Globus pallidus (tissue), 1 donor: Measurements from ENCODE around the gene KCTD17.

Experiments
- DNase-seq: peaks from one replicate; pipeline ENCODE4 v3.0.0-alpha.2; 2015; ENCODE audit warnings: low spot score

The KCTD17 gene

GRCh38 chr22:37043209-37043827, 8.2 kb upstream of the KCTD17 start:
- no peak for DNase-seq

DNA sequence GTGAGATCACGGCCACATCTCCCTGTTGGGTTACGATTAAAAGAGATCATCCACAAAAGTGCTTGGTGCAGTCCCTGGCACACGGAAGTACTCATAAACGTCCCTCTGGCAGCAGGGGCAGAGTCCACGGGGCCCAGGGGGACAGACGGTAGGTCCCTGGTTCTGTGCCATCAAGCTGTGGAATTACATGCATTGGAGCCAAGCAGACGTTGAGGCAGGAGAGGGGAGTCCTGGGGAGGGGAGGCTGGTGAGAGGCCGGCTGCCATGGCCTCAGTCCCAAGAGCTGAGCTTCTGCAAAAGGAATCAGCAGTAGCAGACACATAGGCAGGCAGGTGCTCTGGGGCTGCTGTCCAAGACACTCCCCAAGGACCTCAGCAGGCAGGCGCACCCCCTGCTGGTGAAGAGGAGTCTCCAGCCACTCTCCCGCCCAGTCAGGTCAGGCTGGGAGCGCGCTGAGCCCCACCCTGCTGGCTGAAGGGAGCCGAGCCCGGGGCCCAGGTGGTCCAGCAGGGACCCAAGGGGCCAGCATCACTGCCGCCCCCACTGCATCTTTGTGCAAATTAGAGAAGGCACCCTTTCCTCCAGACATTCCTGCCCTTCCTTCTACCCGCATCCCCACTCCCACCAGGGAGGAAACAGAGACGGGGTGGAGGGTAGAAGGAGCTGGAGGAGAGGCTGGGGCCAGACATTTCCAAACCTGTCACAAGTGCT, 7.6 kb upstream of the KCTD17 start:
- no peak for DNase-seq

GRCh38 chr22:37044634-37045625, 6.6 kb upstream of the KCTD17 start:
- DNase-seq, result no peak

DNA sequence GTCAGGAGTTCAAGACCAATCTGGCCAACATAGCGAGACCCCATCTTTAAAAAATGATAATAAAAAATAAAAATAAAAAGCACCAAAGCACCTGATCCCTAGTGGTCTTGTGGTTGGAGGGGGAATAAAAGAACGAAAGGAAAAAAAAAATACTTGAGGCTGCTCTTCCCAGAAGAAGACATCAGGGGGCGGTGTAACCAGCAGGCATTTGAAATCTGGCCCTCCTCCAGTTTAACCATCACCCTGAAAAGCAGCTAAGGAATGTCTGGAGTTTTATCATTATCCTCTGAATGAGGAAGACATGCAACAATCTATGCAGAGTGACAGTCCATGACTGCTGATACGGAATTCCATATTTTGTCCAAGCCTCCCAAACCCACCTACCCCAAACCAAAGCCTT, 5.6 kb upstream of the KCTD17 start:
- DNase-seq, result no peak

DNA sequence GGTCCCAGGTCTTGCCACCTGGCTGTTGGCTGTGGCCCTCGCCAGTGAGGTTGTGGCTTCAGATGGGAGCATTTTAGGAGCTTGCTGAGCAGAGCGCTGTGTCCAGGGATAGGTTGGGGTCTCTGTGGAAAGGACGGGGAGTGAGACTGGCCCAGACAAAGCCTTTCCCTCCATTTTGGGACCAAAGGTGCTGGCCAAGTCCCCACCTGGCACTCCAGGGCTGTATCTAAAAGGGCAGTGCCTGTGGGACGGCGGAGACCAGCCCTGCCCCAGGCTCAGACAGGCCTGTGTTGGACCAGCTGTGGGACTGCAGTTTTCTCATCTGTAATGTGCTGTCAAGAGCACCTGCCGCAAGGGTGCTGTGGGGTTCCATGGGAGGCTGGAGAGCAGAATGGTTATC, 5.0 kb upstream of the KCTD17 start:
- DNase-seq, result no peak

GRCh38 chr22:37047006-37047405, 4.5 kb upstream of the KCTD17 start:
- no peak for DNase-seq

DNA sequence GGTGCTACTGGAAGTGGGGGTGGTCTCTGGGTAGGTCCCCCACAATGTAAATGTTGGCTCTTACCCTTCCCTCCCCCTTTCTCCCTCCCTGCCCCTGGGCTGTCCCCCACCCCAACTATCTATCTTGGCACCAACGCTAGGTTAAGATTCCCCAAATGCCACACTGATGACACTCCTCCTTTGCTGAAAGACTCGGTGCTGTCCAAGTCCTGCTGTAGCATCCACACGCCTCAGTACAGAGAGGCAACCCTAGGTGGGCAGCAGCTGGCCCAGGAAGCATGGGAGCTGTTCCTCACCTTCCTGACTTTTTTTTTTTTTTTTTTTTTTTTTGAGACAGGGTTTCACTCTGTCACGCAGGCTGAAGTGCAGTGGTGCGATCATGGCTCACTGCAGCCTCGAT, 3.4 kb upstream of the KCTD17 start:
- DNase-seq, result no peak

DNA sequence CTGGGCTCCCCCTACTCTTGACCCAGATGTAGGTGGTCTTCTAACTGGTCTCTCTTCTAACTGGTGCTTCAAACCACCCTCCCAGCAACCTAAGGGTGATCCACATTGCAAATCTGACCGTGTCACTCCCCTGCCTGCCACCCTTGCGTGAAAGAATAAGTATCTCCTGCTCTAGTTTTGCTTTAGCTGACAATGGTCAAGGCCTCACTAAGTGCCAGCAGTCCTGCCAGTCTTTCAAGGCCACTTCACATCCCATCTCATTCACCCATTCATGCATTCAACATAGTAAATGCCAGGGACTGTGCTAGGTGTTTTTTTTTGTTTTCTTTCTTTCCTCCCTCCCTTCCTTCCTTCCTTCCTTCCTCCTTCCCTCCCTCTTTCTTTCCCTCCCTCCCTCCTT, 2.3 kb upstream of the KCTD17 start:
- no peak for DNase-seq

DNA sequence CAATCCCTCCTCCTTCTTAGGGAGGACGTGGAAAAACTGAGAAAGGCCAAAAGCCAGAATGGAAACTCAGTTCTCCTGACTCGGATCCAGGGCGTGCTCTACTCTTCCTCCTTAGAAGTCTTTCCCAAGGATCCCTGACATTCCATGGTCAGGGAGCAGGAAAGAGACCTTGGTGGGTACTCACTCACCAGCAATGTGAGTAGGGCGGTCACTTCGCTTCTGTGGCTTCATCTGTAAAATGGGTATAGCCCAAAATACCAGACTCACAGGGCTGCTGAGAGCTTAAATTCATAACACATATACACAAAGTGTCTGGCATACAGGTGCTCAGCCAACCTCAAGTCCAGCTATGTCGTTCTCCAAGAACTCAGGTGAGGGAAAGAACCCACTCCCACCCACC, 629 bp upstream of the KCTD17 start:
- no peak for DNase-seq

GRCh38 chr22:37052386-37053309, 1.1 kb downstream of the KCTD17 start:
- DNase-seq, result no peak

GRCh38 chr22:37053310-37054055, 1.9 kb downstream of the KCTD17 start:
- no peak for DNase-seq

DNA sequence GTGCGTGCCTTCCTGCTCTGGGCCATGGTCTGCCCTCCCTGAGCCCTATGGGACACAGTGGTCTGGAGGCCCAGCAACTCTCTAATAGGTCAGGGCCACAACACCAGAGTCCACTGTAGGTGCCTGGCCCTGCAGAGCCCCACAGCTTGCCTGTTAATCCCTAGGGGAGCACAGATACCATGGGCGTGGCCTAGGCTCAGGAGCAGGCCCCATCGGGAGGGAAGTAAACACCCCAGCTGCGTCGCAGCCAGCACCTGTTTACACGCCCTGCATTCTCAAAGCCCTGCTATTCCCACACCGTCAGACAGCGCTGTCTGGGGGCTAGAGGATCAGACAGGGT, 2.5 kb downstream of the KCTD17 start:
- DNase-seq, result no peak

GRCh38 chr22:37054600-37055365, 3.2 kb downstream of the KCTD17 start:
- DNase-seq, result no peak

DNA sequence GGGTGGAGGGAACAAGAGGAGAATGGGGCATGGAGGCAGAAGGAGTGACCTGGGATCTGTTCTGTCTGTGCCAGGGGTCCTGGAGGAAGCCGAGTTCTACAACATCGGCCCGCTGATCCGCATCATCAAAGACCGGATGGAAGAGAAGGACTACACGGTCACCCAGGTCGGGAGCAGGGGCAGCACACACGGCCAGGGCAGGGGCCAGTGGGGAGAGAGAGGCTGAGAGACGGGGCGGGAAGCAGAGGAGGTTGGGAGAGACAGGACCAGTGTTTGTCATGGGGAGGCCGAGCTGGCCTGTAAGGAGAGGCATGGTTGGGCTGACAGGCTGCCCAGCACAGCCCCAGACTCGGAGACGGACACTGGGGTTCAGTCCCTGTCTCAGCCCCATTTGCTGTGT, 4.7 kb downstream of the KCTD17 start:
- DNase-seq, result no peak

DNA sequence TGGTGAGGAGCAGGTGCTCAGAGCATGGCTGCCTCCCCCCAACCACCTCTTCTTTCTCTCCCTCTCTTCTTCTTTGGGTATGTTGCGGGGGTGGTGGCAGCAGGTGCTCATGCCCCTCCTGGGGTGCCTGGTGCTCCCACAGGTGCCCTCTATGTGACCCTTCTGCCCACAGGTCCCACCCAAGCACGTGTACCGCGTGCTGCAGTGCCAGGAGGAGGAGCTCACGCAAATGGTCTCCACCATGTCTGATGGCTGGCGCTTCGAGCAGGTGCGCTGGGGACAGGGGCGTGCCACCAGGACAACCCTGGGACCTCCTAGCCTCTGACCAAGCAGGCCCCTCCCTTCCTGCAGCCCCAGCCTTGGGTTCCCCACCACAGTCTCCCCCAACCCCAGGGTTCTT, 5.7 kb downstream of the KCTD17 start:
- DNase-seq, result no peak

DNA sequence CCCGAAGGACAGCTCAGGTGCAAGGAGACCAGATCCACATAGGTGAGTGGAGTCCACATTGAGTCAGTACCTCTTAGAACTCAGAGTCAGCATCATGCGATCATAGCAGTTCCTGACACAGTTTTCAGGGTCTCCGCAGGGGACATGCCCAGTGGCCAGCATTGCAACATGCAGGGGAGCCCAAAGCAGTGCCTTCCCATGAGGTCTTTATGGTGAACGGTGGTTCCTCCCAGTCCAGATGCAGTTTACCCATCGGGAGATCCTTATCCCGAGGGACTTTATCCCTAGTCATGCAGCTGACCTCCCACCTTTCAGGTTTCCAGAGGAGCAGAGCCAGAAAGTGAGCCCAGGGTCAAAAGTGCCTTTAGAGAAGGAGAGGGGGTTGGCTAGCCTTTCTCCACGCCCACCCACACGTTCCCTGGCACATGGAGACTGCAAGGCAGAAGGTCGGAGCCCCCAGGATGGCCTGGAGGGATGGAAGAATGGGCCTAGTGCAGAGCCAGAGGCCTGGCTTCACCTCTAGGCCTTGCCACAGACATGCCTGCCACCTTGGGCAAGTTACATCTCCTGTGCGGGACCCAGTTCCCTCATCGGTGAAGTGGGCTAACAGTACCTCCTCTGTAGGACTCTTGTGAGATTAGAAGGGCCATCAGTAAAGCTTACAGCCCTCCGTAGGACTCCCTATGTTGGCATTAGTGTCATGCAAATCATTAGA, 6.4 kb downstream of the KCTD17 start:
- no peak for DNase-seq

DNA sequence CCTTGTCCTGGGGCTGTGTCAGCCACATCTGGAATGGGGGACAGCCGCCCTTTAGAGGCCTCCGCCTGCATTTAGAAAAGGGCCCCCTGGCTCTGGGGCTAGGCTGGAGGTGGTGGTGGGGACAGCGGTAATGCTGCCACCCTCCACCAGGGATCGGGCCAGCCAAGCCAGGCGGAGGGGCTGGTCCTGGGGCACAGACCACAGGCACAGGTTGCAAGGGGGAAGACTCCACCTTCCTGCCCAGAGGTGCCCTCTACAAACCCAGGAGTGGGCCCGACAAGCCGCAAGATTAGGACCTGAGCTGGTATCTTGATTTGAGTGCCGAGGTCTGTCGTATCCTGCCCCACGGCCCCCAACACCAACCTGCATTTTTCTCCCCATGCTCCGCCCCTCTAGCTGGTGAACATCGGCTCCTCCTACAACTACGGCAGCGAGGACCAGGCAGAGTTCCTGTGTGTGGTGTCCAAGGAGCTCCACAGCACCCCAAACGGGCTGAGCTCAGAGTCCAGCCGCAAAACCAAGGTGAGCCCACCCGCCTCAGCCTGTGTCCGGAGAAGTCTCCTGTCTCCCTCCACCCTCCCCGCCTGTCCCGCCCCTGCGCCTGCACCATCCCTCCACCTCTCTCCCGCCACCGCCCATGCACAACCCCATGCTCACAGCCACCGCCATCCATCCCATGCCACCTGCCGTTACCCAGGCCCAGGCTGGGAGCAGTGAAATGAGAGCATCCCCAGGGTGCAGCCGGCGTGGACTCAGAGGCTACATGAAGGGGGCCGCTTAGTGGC, 7.6 kb downstream of the KCTD17 start:
- DNase-seq, result no peak

DNA sequence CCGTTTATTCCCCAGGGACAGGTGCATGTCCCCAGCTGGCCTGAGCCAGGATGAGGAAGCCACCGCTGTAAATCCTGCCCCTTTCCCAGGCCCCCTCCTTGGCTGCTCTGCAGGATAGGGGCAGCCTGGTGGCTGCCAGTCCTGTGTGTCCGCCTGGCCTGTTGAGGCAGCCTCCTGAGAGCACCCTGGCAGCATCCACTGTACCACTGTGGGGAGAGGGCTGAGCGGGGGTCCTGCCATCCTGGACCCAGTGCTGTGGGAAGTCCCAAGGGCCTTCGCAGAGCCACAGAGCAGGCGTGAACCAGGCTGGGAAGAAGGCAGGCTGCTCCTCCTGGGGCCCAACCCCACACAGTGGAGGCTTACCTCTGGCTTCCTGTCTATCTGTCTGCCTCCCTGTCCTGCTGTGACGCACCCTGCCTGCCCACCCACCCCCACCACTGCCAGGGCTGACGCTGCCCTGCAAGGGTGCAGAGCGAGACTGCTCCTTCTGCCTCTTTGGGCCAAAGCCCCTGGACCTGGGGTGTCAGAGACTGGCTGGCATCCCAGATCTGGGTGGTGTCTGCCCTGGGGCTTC, 8.4 kb downstream of the KCTD17 start:
- DNase-seq, result no peak
